CD14-positive monocyte (primary cell): ENCODE data around the gene CCL17. TPM values are rescaled to one million over a fixed set of nuclear protein-coding genes. Genes with fewer than 3 reads are reported as not detected.

Experiments
- DNase-seq, 3 donors: peaks; one replicate each; pipeline ENCODE4 v3.0.0-alpha.2; 2011 to 2022
- H2AFZ ChIP-seq: 2 replicates; pipeline ENCODE4 v1.6.0; 2012; ENCODE audit warnings: mild to moderate bottlenecking, low read depth, low read length, inconsistent platforms; ENCODE audit not compliant: insufficient read depth, poor library complexity, severe bottlenecking
- H3K27ac ChIP-seq, 2 donors: 1 replicate in 1 of 2; 2 replicates in 1 of 2; pipeline ENCODE4 v1.5.1; 2012 to 2013; ENCODE audit warnings: low read length in 2 of 2, control low read depth in 1 of 2, inconsistent platforms in 1 of 2, low read depth in 1 of 2, mild to moderate bottlenecking in 1 of 2
- H3K27me3 ChIP-seq, 2 donors: one replicate each; pipeline versions ENCODE4 v1.6.0 to v1.6.1; 2011 to 2013; ENCODE audit warnings: low read length in 2 of 2; ENCODE audit not compliant: control insufficient read depth in 2 of 2, insufficient read depth in 2 of 2
- H3K36me3 ChIP-seq, 2 donors: replicated peaks in 1 of 2; 1 replicate in 1 of 2; 2 replicates in 1 of 2; pipeline versions ENCODE4 v1.5.1 to v1.6.1; 2012 to 2013; ENCODE audit warnings: low read length in 2 of 2, control low read depth in 1 of 2, inconsistent platforms in 1 of 2, mild to moderate bottlenecking in 1 of 2; ENCODE audit not compliant: insufficient read depth in 2 of 2, control insufficient read depth in 1 of 2
- H3K4me1 ChIP-seq, 2 donors: 1 replicate in 1 of 2; 2 replicates in 1 of 2; pipeline versions ENCODE4 v1.5.1 to v1.6.1; 2012 to 2013; ENCODE audit warnings: low read length in 2 of 2, control low read depth in 1 of 2, inconsistent platforms in 1 of 2, mild to moderate bottlenecking in 1 of 2, moderate library complexity in 1 of 2; ENCODE audit not compliant: insufficient read depth in 2 of 2, control insufficient read depth in 1 of 2
- H3K4me2 ChIP-seq: replicated peaks from 2 replicates; pipeline ENCODE3; 2012; ENCODE audit warnings: low read length, moderate library complexity, mild to moderate bottlenecking; ENCODE audit not compliant: poor library complexity, severe bottlenecking; ENCODE audit errors: extremely low read depth
- H3K4me3 ChIP-seq, 3 experiments: fragments of 200-600 bp in 1 of 3; sonication (generic) in 1 of 3; replicated peaks in 1 of 3; 1 replicate in 2 of 3; 2 replicates in 1 of 3; pipeline ENCODE4 v1.5.1; 2011 to 2013; ENCODE audit warnings: low read length in 3 of 3, mild to moderate bottlenecking in 3 of 3, control low read depth in 2 of 3, low read depth in 2 of 3, inconsistent platforms in 1 of 3, moderate library complexity in 1 of 3
- H3K79me2 ChIP-seq: 2 replicates; pipeline ENCODE4 v1.6.0; 2012; ENCODE audit warnings: mild to moderate bottlenecking, control low read depth, inconsistent platforms, low read length, moderate library complexity; ENCODE audit not compliant: insufficient read depth
- H3K9ac ChIP-seq: 2 replicates; pipeline ENCODE4 v1.6.0; 2017; ENCODE audit warnings: low read length, mild to moderate bottlenecking; ENCODE audit not compliant: insufficient read depth, poor library complexity, severe bottlenecking
- H3K9me3 ChIP-seq, 2 donors: replicated peaks in 1 of 2; 1 replicate in 1 of 2; 2 replicates in 1 of 2; pipeline versions ENCODE4 v1.5.1 to v1.6.1; 2012 to 2013; ENCODE audit warnings: low read length in 2 of 2, control low read depth in 1 of 2; ENCODE audit not compliant: control insufficient read depth in 1 of 2, insufficient read depth in 1 of 2
- H4K20me1 ChIP-seq: 2 replicates; pipeline ENCODE4 v1.6.0; 2012; ENCODE audit warnings: mild to moderate bottlenecking, low read length, control low read depth, moderate library complexity; ENCODE audit not compliant: insufficient read depth
- H3K27ac Mint-ChIP-seq, 7 donors: one replicate each; pipeline ENCODE4 v1.8.0; 2020; ENCODE audit warnings: mild to moderate bottlenecking in 7 of 7, mixed read lengths in 7 of 7, moderate library complexity in 6 of 7, inconsistent platforms in 2 of 7
- H3K27me3 Mint-ChIP-seq, 3 donors: one replicate each; pipeline ENCODE4 v1.8.0; 2021 to 2022; ENCODE audit warnings: low read depth in 3 of 3, mild to moderate bottlenecking in 3 of 3, mixed read lengths in 3 of 3, moderate library complexity in 3 of 3, inconsistent platforms in 1 of 3
- H3K36me3 Mint-ChIP-seq, 2 donors: one replicate each; pipeline ENCODE4 v1.8.0; 2020; ENCODE audit warnings: mixed read lengths in 2 of 2, inconsistent platforms in 1 of 2, mild to moderate bottlenecking in 1 of 2
- H3K4me1 Mint-ChIP-seq: one replicate; pipeline ENCODE4 v1.8.0; 2020; ENCODE audit warnings: mild to moderate bottlenecking, mixed read lengths
- H3K4me3 Mint-ChIP-seq, 2 donors: one replicate each; pipeline ENCODE4 v1.8.0; 2020; ENCODE audit warnings: mild to moderate bottlenecking in 2 of 2, mixed read lengths in 2 of 2, moderate library complexity in 1 of 2
- H3K9me3 Mint-ChIP-seq, 7 donors: one replicate each; pipeline ENCODE4 v1.8.0; 2020 to 2022; ENCODE audit warnings: mixed read lengths in 7 of 7, mild to moderate bottlenecking in 6 of 7, moderate library complexity in 6 of 7, inconsistent platforms in 2 of 7
- CTCF ChIP-seq: fragments of 200-600 bp; IDR thresholded peaks from one replicate; pipeline ENCODE4 v1.8.0; 2022; ENCODE audit warnings: antibody characterized with exemption, mild to moderate bottlenecking
- WGBS: methylation state at CpG from one replicate; pipeline ENCODE4 v1.1.5; 2013; ENCODE audit warnings: missing lambda C conversion rate; ENCODE audit not compliant: insufficient coverage; 5-methylcytosine and 5-hydroxymethylcytosine counted together
- intact Hi-C, 2 donors: fragments of 100-400 bp; cut with micrococcal nuclease; formaldehyde crosslinking; loops; one replicate each; pipeline versions ENCODE4 v1.15.0 to v1.15.1; 2023
- polyA plus RNA-seq, 3 donors: library from polyadenylated mRNA; depleted of rRNA in 1 of 3; unstranded in 2 of 3; stranded (reverse) in 1 of 3; fragments of 300-500 nt in 2 of 3; fragments of >200 nt in 1 of 3; fragmentation: Illumina TruSeq in 2 of 3; gene quantifications; 1 replicate in 2 of 3; 2 replicates in 1 of 3; pipeline ENCODE4 v1.2.3, GENCODE V29; 2012 to 2021

CCL17 gene
- polyA plus RNA-seq, 3 donors, result not detected

- H3K36me3 Mint-ChIP-seq, result no peaks in the 10 kb centered on the region
- peak overlapping the region in 1 of 7 donors; percentile 57 for H3K27ac Mint-ChIP-seq
- Histone ChIP-seq H3K79me2 (no peaks in the 10 kb centered on the region), H3K27me3 (peaks cover 0 to 3% of the 10 kb centered on the region in 2 donors), H3K9ac (no peak overlapping the region), H3K4me2 (no peak overlapping the region), H3K27ac (no peak overlapping the region), H3K4me3 (no peak overlapping the region), H4K20me1 (no peaks in the 10 kb centered on the region), H2AFZ (no peak overlapping the region), H3K36me3 (no peaks in the 10 kb centered on the region), H3K9me3 (no peaks in the 10 kb centered on the region), H3K4me1 (peaks cover 17 to 19% of the 10 kb centered on the region in 2 donors)
- TF ChIP-seq CTCF, result no peak
- DNase-seq, result no peak
- peaks cover 19% of the 10 kb centered on the region for H3K4me1 Mint-ChIP-seq
- no peaks in the 10 kb centered on the region for H3K9me3 Mint-ChIP-seq
- no peak overlapping the region for H3K4me3 Mint-ChIP-seq
- 70% methylated on average over 2 of the region's 4 CpGs for WGBS
- intact Hi-C loops, result no loop called here
- peaks cover 10 to 19% (median 18%) of the 10 kb centered on the region in 3 donors for H3K27me3 Mint-ChIP-seq
These were observed 48.0 kb upstream of the CCL17 start for GRCh38 chr16:57356547-57356946.

- no peaks in the 10 kb centered on the region for H3K9me3 Mint-ChIP-seq
- H2AFZ ChIP-seq, result peak overlapping the region; percentile 32
- H3K27ac Mint-ChIP-seq, result peak overlapping the region; percentile 3 to 83 (median 57)
- no peaks in the 10 kb centered on the region for H4K20me1 ChIP-seq
- 42% methylated on average over 7 of the region's 9 CpGs for WGBS
- H3K27ac ChIP-seq, result peak overlapping the region in 1 of 2 donors; percentile 49
- peaks cover 19% of the 10 kb centered on the region for H3K4me1 Mint-ChIP-seq
- peaks cover 0 to under 1% of the 10 kb centered on the region in 2 donors for H3K27me3 ChIP-seq
- H3K4me1 ChIP-seq, result peaks cover 17 to 19% of the 10 kb centered on the region in 2 donors
- H3K4me2 ChIP-seq, result no peak overlapping the region
- H3K27me3 Mint-ChIP-seq, result peaks cover 12 to 13% (median 13%) of the 10 kb centered on the region in 3 donors
- no peak overlapping the region for H3K9ac ChIP-seq
- no peaks in the 10 kb centered on the region for H3K36me3 ChIP-seq
- H3K4me3 Mint-ChIP-seq, result peak overlapping the region in 1 of 2 donors; percentile 19
- TF ChIP-seq CTCF, result no peak
- H3K79me2 ChIP-seq, result no peaks in the 10 kb centered on the region
- H3K36me3 Mint-ChIP-seq, result no peaks in the 10 kb centered on the region
- no peak overlapping the region for H3K4me3 ChIP-seq
- intact Hi-C loops, result no loop called here
- peak; percentile 53 to 84 (median 59) for DNase-seq
- no peaks in the 10 kb centered on the region for H3K9me3 ChIP-seq
These were observed 47.1 kb upstream of the CCL17 start for GRCh38 chr16:57357330-57358085.
